Stimulated activated CD4-positive, alpha-beta T cell treated with anti-CD3 and anti-CD28 coated beads, Interleukin-4, amount 100 ng/mL, for 24 hours (primary cell): ENCODE measurements around the gene MPPE1.
"Not testable (repeated sequence)": the region's sequence is repeated elsewhere in the genome, so short reads cannot be mapped to it uniquely, and the experiment has no call there.

ENCODE experiments used
- DNase-seq: peaks from one replicate; pipeline ENCODE4 v3.0.0-alpha.2; 2020

MPPE1 gene

GRCh38 chr18:11908182-11909060 is at the start of gene MPPE1:
Gene MPPE1, minus strand, starts transcription at chr18:11908317. Its CDS starts 11,053 bp downstream, at chr18:11897264.
- DNase-seq: peak; percentile 86

GRCh38 chr18:11957636-11958035 is 49.5 kb upstream of the MPPE1 start:
- no peak for DNase-seq

- no peak for DNase-seq
These were observed 48.5 kb upstream of the MPPE1 start for GRCh38 chr18:11956371-11957308.

- no peak for DNase-seq
These were observed 47.3 kb upstream of the MPPE1 start for GRCh38 chr18:11955239-11956029.

GRCh38 chr18:11953113-11953512 is 45.0 kb upstream of the MPPE1 start:
- no peak for DNase-seq

- no peak for DNase-seq
These were observed 43.3 kb upstream of the MPPE1 start for GRCh38 chr18:11951390-11951851.

GRCh38 chr18:11950824-11951223 is 42.7 kb upstream of the MPPE1 start:
- DNase-seq: no peak

- no peak for DNase-seq
These were observed 40.9 kb upstream of the MPPE1 start for GRCh38 chr18:11948852-11949523.

- peak; percentile 65 for DNase-seq
These were observed 39.4 kb upstream of the MPPE1 start for GRCh38 chr18:11947214-11948191.

GRCh38 chr18:11946756-11947155 is 38.6 kb upstream of the MPPE1 start:
- no peak for DNase-seq

GRCh38 chr18:11945834-11946659 is 37.9 kb upstream of the MPPE1 start:
- not testable (repeated sequence) for DNase-seq

GRCh38 chr18:11944786-11945185 is 36.7 kb upstream of the MPPE1 start:
- no peak for DNase-seq

- DNase-seq: no peak
These were observed 36.1 kb upstream of the MPPE1 start for GRCh38 chr18:11944252-11944651.

- DNase-seq: no peak
These were observed 35.4 kb upstream of the MPPE1 start for GRCh38 chr18:11943551-11943950.

- no peak for DNase-seq
These were observed 32.8 kb upstream of the MPPE1 start for GRCh38 chr18:11940956-11941355.

GRCh38 chr18:11937874-11938478 is 29.9 kb upstream of the MPPE1 start:
- DNase-seq: peak; percentile 81

GRCh38 chr18:11932393-11932792 is 24.3 kb upstream of the MPPE1 start:
- DNase-seq: no peak

- DNase-seq: no peak
These were observed 19.4 kb upstream of the MPPE1 start for GRCh38 chr18:11927497-11927896.

GRCh38 chr18:11925800-11926481 is 17.8 kb upstream of the MPPE1 start:
- DNase-seq: no peak
